Ascending aorta (tissue), 2 donors: ENCODE data around the gene ARID2. TPM values are rescaled to one million over a fixed set of nuclear protein-coding genes. Genes with fewer than 3 reads are reported as not detected.

ENCODE experiments used
- DNase-seq, 2 donors: peaks; one replicate each; pipeline ENCODE4 v3.0.0-alpha.2; 2019; ENCODE audit warnings: low spot score in 2 of 2
- H3K27ac ChIP-seq, 2 donors: fragments of 200-600 bp; sonication (generic); one replicate each; pipeline ENCODE4 v1.5.1; 2016 to 2017; ENCODE audit warnings: mild to moderate bottlenecking in 1 of 2
- H3K27me3 ChIP-seq: fragments of 200-600 bp; sonication (generic); one replicate; pipeline ENCODE4 v1.5.1; 2017
- H3K36me3 ChIP-seq, 2 donors: fragments of 200-600 bp; sonication (generic); one replicate each; pipeline ENCODE4 v1.5.1; 2016
- H3K4me1 ChIP-seq, 2 donors: fragments of 200-600 bp; sonication (generic); one replicate each; pipeline ENCODE4 v1.5.1; 2016 to 2017; ENCODE audit warnings: mild to moderate bottlenecking in 1 of 2
- H3K4me3 ChIP-seq, 2 donors: fragments of 200-600 bp; sonication (generic); one replicate each; pipeline ENCODE4 v1.5.1; 2016 to 2017; ENCODE audit warnings: mild to moderate bottlenecking in 1 of 2
- H3K9me3 ChIP-seq, 2 donors: fragments of 200-600 bp; sonication (generic); one replicate each; pipeline ENCODE4 v1.5.1; 2016
- intact Hi-C: fragments of 100-400 bp; cut with DNase I; formaldehyde crosslinking; loops from one replicate; pipeline ENCODE4 v1.15.1; 2023
- total RNA-seq: library from RNA; depleted of rRNA; stranded (reverse); fragments of >200 nt; gene quantifications from one replicate; pipeline ENCODE4 v1.1.0, GENCODE V29; 2016
- TF ChIP-seq, protein P1 (sequence below), 3 experiments: fragments of 200-600 bp in 2 of 3; fragments of 450-650 bp in 1 of 3; sonication (generic) in 2 of 3; IDR thresholded peaks; one replicate each; pipeline ENCODE4 v1.5.1; 2016 to 2019; ENCODE audit warnings: antibody characterized with exemption in 3 of 3, mild to moderate bottlenecking in 1 of 3, moderate library complexity in 1 of 3

The ARID2 gene
- total RNA-seq, 1 donor from 2014 or later: 18.4 TPM

DNA sequence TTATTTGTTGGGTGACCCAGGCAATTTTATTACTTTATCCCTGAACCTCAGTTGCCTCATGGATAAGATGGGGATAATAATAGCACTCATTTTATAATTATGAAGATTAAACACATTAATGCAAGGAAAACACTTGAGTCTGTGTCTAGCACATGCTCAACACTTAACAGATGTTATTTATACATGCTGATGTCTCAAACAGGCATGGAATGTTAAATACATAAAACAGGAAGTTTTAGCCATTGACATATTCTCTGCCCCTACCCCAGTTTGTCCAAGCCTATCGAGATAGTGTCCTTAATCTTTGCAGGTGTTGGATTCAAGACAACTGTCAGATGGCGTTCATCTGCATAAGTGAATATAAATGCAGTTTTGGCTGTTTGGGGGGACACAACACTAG is 151.0 kb downstream of the ARID2 start:
- Histone ChIP-seq H3K27me3 (no peaks in the 10 kb centered on the region), H3K4me3 (no peak overlapping the region), H3K36me3 (peaks cover 10 to 18% of the 10 kb centered on the region in 2 donors), H3K4me1 (peaks cover 0 to 11% of the 10 kb centered on the region in 2 donors), H3K9me3 (no peaks in the 10 kb centered on the region), H3K27ac (no peak overlapping the region)
- intact Hi-C loops: no loop called here
- TF ChIP-seq, protein P1, sequence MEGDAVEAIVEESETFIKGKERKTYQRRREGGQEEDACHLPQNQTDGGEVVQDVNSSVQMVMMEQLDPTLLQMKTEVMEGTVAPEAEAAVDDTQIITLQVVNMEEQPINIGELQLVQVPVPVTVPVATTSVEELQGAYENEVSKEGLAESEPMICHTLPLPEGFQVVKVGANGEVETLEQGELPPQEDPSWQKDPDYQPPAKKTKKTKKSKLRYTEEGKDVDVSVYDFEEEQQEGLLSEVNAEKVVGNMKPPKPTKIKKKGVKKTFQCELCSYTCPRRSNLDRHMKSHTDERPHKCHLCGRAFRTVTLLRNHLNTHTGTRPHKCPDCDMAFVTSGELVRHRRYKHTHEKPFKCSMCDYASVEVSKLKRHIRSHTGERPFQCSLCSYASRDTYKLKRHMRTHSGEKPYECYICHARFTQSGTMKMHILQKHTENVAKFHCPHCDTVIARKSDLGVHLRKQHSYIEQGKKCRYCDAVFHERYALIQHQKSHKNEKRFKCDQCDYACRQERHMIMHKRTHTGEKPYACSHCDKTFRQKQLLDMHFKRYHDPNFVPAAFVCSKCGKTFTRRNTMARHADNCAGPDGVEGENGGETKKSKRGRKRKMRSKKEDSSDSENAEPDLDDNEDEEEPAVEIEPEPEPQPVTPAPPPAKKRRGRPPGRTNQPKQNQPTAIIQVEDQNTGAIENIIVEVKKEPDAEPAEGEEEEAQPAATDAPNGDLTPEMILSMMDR (IDR thresholded peaks at IDR 0.05): no peak
- no peak for DNase-seq

DNA sequence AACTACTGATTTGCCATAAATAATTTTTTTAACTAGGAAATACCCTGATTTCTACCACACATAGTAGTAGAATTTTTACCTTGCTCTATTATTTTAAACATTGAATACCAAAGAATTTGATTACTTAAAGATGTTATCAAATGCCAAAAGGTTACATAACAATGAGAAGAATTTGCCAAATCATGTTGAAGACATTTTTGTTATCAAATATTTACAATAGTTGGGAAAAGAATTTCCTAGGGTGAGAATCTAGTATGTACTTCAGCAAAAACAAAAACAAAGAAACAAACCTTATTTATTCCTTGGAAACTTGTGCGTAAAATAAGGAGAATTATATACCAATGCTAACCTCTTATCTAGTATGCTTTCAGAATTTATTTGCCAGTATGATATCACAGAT is 153.7 kb downstream of the ARID2 start:
- DNase-seq: no peak
- intact Hi-C loops: no loop called here
- TF ChIP-seq, protein P1 (IDR thresholded peaks at IDR 0.05): no peak

DNA sequence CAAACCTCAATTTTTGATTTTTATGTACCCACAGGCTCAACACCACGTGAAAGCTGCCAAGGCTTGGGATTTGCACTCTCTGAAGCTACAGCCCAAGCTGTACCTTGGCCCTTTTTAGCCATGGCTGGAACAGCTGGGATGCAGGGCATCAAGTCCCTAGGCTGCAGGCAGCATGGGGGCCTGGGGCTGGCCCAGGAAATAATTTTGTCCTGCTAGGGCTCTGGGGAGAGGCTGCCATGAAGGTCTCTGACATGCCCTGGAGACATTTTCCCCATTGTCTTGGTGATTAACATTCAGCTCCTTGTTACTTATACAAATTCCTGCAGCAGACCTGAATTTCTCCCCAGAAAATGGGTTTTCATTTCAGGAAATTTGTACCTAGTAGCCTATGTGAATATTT is 157.2 kb downstream of the ARID2 start:
- peaks cover 13 to 15% of the 10 kb centered on the region in 2 donors for H3K36me3 ChIP-seq
- TF ChIP-seq, protein P1 (IDR thresholded peaks at IDR 0.05): no peak
- DNase-seq: no peak
- H3K4me1 ChIP-seq: no peaks in the 10 kb centered on the region
- intact Hi-C loops: no loop called here
- no peak overlapping the region for H3K4me3 ChIP-seq
- H3K27me3 ChIP-seq: no peaks in the 10 kb centered on the region
- H3K27ac ChIP-seq: no peak overlapping the region
- no peaks in the 10 kb centered on the region for H3K9me3 ChIP-seq

More for the DNA sequence above, 153.7 kb downstream of the ARID2 start:
- H3K27ac ChIP-seq: no peak overlapping the region
- H3K27me3 ChIP-seq: no peaks in the 10 kb centered on the region
- H3K36me3 ChIP-seq: peaks cover 13 to 15% of the 10 kb centered on the region in 2 donors
- H3K9me3 ChIP-seq: no peaks in the 10 kb centered on the region
- H3K4me1 ChIP-seq: peaks cover 0 to 11% of the 10 kb centered on the region in 2 donors
- H3K4me3 ChIP-seq: no peak overlapping the region

DNA sequence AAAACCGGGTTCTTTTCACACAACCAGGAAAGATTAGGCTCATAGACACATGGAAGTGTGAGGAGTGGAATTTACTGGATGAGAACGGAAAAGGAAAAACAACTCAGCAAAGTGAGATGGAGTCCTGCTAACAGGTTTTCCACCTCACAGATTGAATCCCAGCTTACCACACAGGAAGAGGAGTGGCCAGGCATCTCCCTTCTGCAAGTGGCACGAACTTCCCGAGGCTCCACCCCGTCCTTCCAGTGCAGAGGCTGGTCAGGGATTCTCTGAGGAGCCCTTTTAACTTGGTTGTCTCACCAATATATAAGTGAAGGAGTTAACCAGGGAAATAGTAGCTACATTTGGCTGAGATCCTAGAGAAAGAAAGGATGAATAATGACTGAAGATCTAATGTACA is 158.0 kb downstream of the ARID2 start:
- TF ChIP-seq, protein P1 (IDR thresholded peaks at IDR 0.05): no peak
- Histone ChIP-seq H3K27me3 (no peaks in the 10 kb centered on the region), H3K9me3 (no peaks in the 10 kb centered on the region), H3K4me1 (no peaks in the 10 kb centered on the region), H3K27ac (no peak overlapping the region), H3K36me3 (peaks cover 20% of the 10 kb centered on the region in 2 donors), H3K4me3 (no peak overlapping the region)
- intact Hi-C loops: no loop called here
- no peak for DNase-seq

DNA sequence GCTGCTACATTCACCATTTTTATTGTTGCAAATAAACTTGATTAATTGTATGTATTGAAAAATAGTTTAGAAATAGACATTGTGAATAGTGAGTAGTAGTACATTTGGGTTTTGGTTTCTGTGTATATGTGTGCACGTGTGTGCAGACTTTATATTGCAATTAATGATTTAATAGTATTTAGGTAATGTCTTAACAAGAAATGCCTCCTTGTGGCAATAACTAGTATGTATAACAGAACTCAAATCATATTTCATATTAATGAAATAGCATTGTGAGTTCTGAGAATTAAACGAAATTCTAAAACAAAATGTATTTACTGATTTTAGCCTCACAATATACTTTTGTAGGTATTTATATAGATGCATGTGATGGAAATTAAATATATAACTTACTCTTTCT is 160.8 kb downstream of the ARID2 start:
- Histone ChIP-seq H3K27me3 (no peaks in the 10 kb centered on the region), H3K4me1 (no peaks in the 10 kb centered on the region), H3K9me3 (no peaks in the 10 kb centered on the region), H3K4me3 (no peak overlapping the region), H3K27ac (no peak overlapping the region), H3K36me3 (peaks cover 30 to 35% of the 10 kb centered on the region in 2 donors)
- no peak for DNase-seq
- TF ChIP-seq, protein P1 (IDR thresholded peaks at IDR 0.05): no peak
- intact Hi-C loops: no loop called here

DNA sequence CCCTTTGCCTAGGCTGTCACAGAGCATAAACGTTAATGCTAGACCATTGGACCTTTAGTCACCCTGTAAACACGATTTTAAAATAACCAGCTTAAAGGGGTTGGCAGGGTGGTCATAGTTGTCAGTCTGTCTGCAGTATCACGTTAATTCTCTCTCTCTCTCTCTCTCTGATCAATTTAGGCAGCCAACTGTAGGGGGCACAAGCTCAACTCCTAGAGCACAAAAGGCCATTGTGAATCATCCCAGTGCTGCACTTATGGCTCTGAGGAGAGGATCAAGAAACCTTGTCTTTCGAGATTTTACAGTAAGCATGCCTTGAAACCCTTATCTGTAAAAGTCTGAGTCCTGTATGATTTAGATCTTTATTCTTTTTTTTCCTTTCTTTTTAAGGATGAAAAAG is 163.7 kb downstream of the ARID2 start:
- intact Hi-C loops: no loop called here
- DNase-seq: no peak
- Histone ChIP-seq H3K4me3 (no peak overlapping the region), H3K27me3 (no peaks in the 10 kb centered on the region), H3K36me3 (peaks cover 24 to 43% of the 10 kb centered on the region in 2 donors), H3K9me3 (no peaks in the 10 kb centered on the region), H3K4me1 (no peaks in the 10 kb centered on the region), H3K27ac (no peak overlapping the region)
- TF ChIP-seq, protein P1 (IDR thresholded peaks at IDR 0.05): no peak
